Skeletal muscle tissue (tissue), 5 donors: ENCODE measurements around the gene CWF19L1. TPM values are rescaled to one million over a fixed set of nuclear protein-coding genes. Genes with fewer than 3 reads are reported as not detected.

ENCODE experiments used
- H3K27ac ChIP-seq: one replicate; pipeline ENCODE4 v1.7.0; 2013; ENCODE audit warnings: mild to moderate bottlenecking, low read depth, low read length, inconsistent platforms
- H3K27me3 ChIP-seq, 3 donors: one replicate each; pipeline ENCODE4 v1.7.0; 2013; ENCODE audit warnings: low read length in 3 of 3; ENCODE audit not compliant: control insufficient read depth in 3 of 3, insufficient read depth in 3 of 3
- H3K36me3 ChIP-seq, 3 donors: one replicate each; pipeline ENCODE4 v1.7.0; 2013; ENCODE audit warnings: low read length in 3 of 3; ENCODE audit not compliant: control insufficient read depth in 3 of 3, insufficient read depth in 3 of 3
- H3K4me1 ChIP-seq, 3 donors: one replicate each; pipeline ENCODE4 v1.7.0; 2013; ENCODE audit warnings: low read length in 3 of 3, mild to moderate bottlenecking in 3 of 3; ENCODE audit not compliant: control insufficient read depth in 3 of 3, insufficient read depth in 3 of 3
- H3K4me3 ChIP-seq, 3 donors: one replicate each; pipeline ENCODE4 v1.7.0; 2013; ENCODE audit warnings: low read length in 3 of 3
- H3K9ac ChIP-seq, 3 donors: one replicate each; pipeline ENCODE4 v1.7.0; 2013; ENCODE audit warnings: low read length in 3 of 3, mild to moderate bottlenecking in 3 of 3, moderate library complexity in 2 of 3, low read depth in 1 of 3
- H3K9me3 ChIP-seq, 3 donors: one replicate each; pipeline ENCODE4 v1.7.0; 2013; ENCODE audit warnings: low read length in 3 of 3; ENCODE audit not compliant: control insufficient read depth in 3 of 3
- small RNA-seq: library from RNA; depleted of rRNA; stranded (forward); fragments of <200 nt; gene quantifications from one replicate; pipeline ENCODE3, GENCODE V24; 2014
- total RNA-seq: library from RNA; depleted of rRNA; stranded (reverse); fragments of >200 nt; gene quantifications from one replicate; pipeline ENCODE4 v1.2.3, GENCODE V29; 2014
- donor health status: Osteomylitis.

Gene CWF19L1
- total RNA-seq, 1 donor from 2014 or later = 29.2 TPM

- H3K4me1 ChIP-seq = peaks cover 15 to 27% (median 25%) of the 10 kb centered on the region in 3 donors
- peak within 1 kb of the TSS; percentile 90 for H3K27ac ChIP-seq
- H3K9ac ChIP-seq = peak within 1 kb of the TSS; percentile 93 to 96 (median 93)
- peak within 1 kb of the TSS; percentile 83 to 100 (median 92) for H3K4me3 ChIP-seq
- H3K36me3 ChIP-seq = peaks cover 9 to 23% (median 14%) of the 10 kb centered on the region in 3 donors
- no peaks in the 10 kb centered on the region for H3K9me3 ChIP-seq
- H3K27me3 ChIP-seq = no peaks in the 10 kb centered on the region
Observed at GRCh38 chr10:100185364-100186252, 81.8 kb downstream of the CWF19L1 start, which contains the start of gene ERLIN1. TSS of gene ERLIN1 (minus strand) at chr10:100186029. CDS start at chr10:100185626, 403 bp downstream.

GRCh38 chr10:100184840-100185239 lies 82.6 kb downstream of the CWF19L1 start:
- Histone ChIP-seq H3K9me3 (no peaks in the 10 kb centered on the region), H3K9ac (peak overlapping the region; percentile 93), H3K27ac (peak overlapping the region; percentile 90), H3K36me3 (peaks cover 8 to 22% (median 10%) of the 10 kb centered on the region in 3 donors), H3K4me3 (peak overlapping the region; percentile 83 to 100 (median 92)), H3K27me3 (no peaks in the 10 kb centered on the region), H3K4me1 (peaks cover 15 to 27% (median 25%) of the 10 kb centered on the region in 3 donors)

GRCh38 chr10:100184426-100184825 lies 83.0 kb downstream of the CWF19L1 start:
- Histone ChIP-seq H3K4me1 (peaks cover 15 to 27% (median 25%) of the 10 kb centered on the region in 3 donors), H3K4me3 (peak overlapping the region in 2 of 3 donors; percentile 92 to 100), H3K36me3 (peaks cover 8 to 19% (median 10%) of the 10 kb centered on the region in 3 donors), H3K9me3 (no peaks in the 10 kb centered on the region), H3K27ac (peak overlapping the region; percentile 90), H3K27me3 (no peaks in the 10 kb centered on the region), H3K9ac (peak overlapping the region; percentile 66 to 93 (median 93))

GRCh38 chr10:100183481-100183880 lies 84.0 kb downstream of the CWF19L1 start:
- Histone ChIP-seq H3K27me3 (no peaks in the 10 kb centered on the region), H3K36me3 (peaks cover 7 to 20% (median 12%) of the 10 kb centered on the region in 3 donors), H3K4me3 (no peak overlapping the region), H3K4me1 (peaks cover 15 to 27% (median 25%) of the 10 kb centered on the region in 3 donors), H3K27ac (no peak overlapping the region), H3K9ac (no peak overlapping the region), H3K9me3 (no peaks in the 10 kb centered on the region)

- Histone ChIP-seq H3K9ac (no peak overlapping the region), H3K27ac (no peak overlapping the region), H3K36me3 (peaks cover 7 to 18% (median 17%) of the 10 kb centered on the region in 3 donors), H3K4me3 (no peak overlapping the region), H3K9me3 (no peaks in the 10 kb centered on the region), H3K27me3 (no peaks in the 10 kb centered on the region), H3K4me1 (peaks cover 15 to 27% (median 25%) of the 10 kb centered on the region in 3 donors)
Observed at GRCh38 chr10:100182908-100183307, 84.5 kb downstream of the CWF19L1 start.

Small RNA genes within 50 kb of the gene (small RNA-seq; reads per million reads assigned to genes)
- gene RNU6-422P (not detected), gene SNORA12 (23.7 reads per million, percentile 94 among the genes with 10 or more reads in this experiment)

Other genes starting within 250 kb of the CWF19L1 start
- gene CPN1, start 185.8 kb downstream of the CWF19L1 start, total RNA-seq = not detected
- 19.3 TPM for gene ERLIN1, start 81.6 kb downstream of the CWF19L1 start, total RNA-seq
- 9.4 TPM for gene CHUK, start 38.0 kb downstream of the CWF19L1 start, total RNA-seq
- gene BLOC1S2, start 19.0 kb upstream of the CWF19L1 start, total RNA-seq = 9.9 TPM
- gene PKD2L1, start 62.6 kb upstream of the CWF19L1 start, total RNA-seq = not detected
- 115 TPM for gene SCD, start 79.6 kb upstream of the CWF19L1 start, total RNA-seq
- not detected for gene WNT8B, start 195.4 kb upstream of the CWF19L1 start, total RNA-seq